Breast epithelium (tissue), 4 donors: ENCODE data around the gene MBOAT1. TPM values are rescaled to one million over a fixed set of nuclear protein-coding genes. Genes with fewer than 3 reads are reported as not detected.

ENCODE experiments used
- DNase-seq, 2 donors: peaks; one replicate each; pipeline ENCODE4 v3.0.0-alpha.2; 2019; ENCODE audit warnings: low spot score in 2 of 2
- H3K27ac ChIP-seq, 2 donors: fragments of 200-600 bp; sonication (generic) in 1 of 2; one replicate each; pipeline ENCODE4 v1.5.1; 2016 to 2019; ENCODE audit warnings: mild to moderate bottlenecking in 1 of 2
- H3K27me3 ChIP-seq, 2 donors: fragments of 200-600 bp; sonication (generic) in 1 of 2; one replicate each; pipeline versions ENCODE4 v1.5.1 to v1.6.0; 2017 to 2019; ENCODE audit warnings: control low read depth in 1 of 2, mild to moderate bottlenecking in 1 of 2
- H3K36me3 ChIP-seq: fragments of 200-600 bp; one replicate; pipeline ENCODE4 v1.5.1; 2019
- H3K4me1 ChIP-seq, 2 donors: fragments of 200-600 bp; sonication (generic); one replicate each; pipeline ENCODE4 v1.5.1; 2016 to 2019; ENCODE audit warnings: control low read depth in 1 of 2
- H3K4me3 ChIP-seq, 3 donors: fragments of 200-600 bp; sonication (generic); 1 replicate in 2 of 3; 2 replicates in 1 of 3; pipeline ENCODE4 v1.5.1; 2016 to 2019; ENCODE audit warnings: mild to moderate bottlenecking in 3 of 3, moderate library complexity in 2 of 3
- H3K9me3 ChIP-seq, 2 donors: fragments of 200-600 bp; sonication (generic) in 1 of 2; one replicate each; pipeline ENCODE4 v1.5.1; 2016 to 2019; ENCODE audit warnings: control low read depth in 1 of 2
- CTCF ChIP-seq, 3 donors: fragments of 450-650 bp; IDR thresholded peaks; one replicate each; pipeline ENCODE4 v1.5.1; 2016 to 2017; ENCODE audit warnings: antibody characterized with exemption in 3 of 3, mild to moderate bottlenecking in 3 of 3, moderate library complexity in 3 of 3
- POLR2A ChIP-seq: fragments of 450-650 bp; IDR thresholded peaks from one replicate; pipeline ENCODE4 v1.6.1; 2016; ENCODE audit warnings: antibody characterized with exemption, mild to moderate bottlenecking, moderate library complexity
- POLR2AphosphoS5 ChIP-seq, 3 donors: sonication (generic); formaldehyde crosslinking; IDR thresholded peaks; one replicate each; pipeline ENCODE4 v1.6.1; 2017; ENCODE audit warnings: antibody characterized with exemption in 3 of 3
- intact Hi-C: fragments of 100-400 bp; cut with DNase I; formaldehyde crosslinking; loops from one replicate; pipeline ENCODE4 v1.15.1; 2023; ENCODE audit warnings: low total_unique reads
- total RNA-seq, 3 donors: library from RNA; depleted of rRNA; stranded (reverse); fragments of >200 nt; gene quantifications; one replicate each; pipeline ENCODE4 v1.1.0, GENCODE V29; 2016

Gene MBOAT1
- total RNA-seq, 3 donors from 2014 or later, result 10.9 to 38.6 (median 26.2) TPM

DNA sequence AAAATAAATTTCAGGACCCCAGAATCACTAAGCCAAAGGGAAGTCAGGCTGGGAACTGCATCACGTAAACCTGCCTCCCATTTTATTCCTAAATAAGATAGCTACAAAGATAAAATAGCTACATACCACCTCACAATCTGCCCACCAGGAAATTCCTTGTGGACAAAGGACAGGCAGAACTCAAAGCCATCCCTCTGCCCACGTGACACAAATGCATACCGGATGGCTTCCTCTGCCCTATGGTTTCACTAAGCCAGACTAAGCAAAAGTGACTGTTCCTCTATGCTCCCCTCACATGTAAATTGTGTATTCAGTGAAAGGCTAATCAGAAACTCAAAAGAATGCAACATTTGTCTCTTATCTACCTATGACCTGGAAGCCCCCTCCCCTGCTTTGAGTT lies 15.0 kb downstream of the MBOAT1 start:
- TF ChIP-seq CTCF (IDR thresholded peaks at IDR 0.05) (no peak), POLR2AphosphoS5 (IDR thresholded peaks at IDR 0.05) (no peak), POLR2A (no peak)

DNA sequence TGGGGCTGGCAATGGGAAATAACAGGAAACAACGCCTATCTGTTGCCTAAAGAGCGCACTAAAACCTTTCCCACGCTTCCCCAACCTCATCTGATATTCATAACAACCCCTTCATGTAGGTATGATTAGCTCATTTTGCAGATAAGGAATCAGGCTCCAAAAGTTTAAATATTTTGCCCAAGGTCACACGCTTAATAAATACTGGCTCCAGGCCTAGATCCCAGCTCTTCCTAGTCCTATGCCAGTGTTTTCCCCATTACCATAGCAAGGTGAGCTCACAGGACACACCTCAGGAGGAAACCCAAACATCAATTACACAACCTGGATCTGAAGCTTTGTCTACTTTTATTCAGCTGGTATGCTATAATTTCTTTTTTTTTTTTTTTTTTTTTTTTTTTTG lies 19.6 kb downstream of the MBOAT1 start:
- H3K4me1 ChIP-seq, result no peaks in the 10 kb centered on the region
- DNase-seq, result no peak
- intact Hi-C loops, result no loop called here
- H3K36me3 ChIP-seq, result no peaks in the 10 kb centered on the region
- H3K4me3 ChIP-seq, result no peak overlapping the region
- peak overlapping the region in 1 of 2 donors; percentile 54 for H3K27ac ChIP-seq
- no peaks in the 10 kb centered on the region for H3K9me3 ChIP-seq
- H3K27me3 ChIP-seq, result no peaks in the 10 kb centered on the region
- TF ChIP-seq POLR2A (no peak), POLR2AphosphoS5 (IDR thresholded peaks at IDR 0.05) (no peak), CTCF (IDR thresholded peaks at IDR 0.05) (no peak)

More for the DNA sequence above, 15.0 kb downstream of the MBOAT1 start:
- Histone ChIP-seq H3K4me3 (no peak overlapping the region), H3K36me3 (no peaks in the 10 kb centered on the region), H3K9me3 (no peaks in the 10 kb centered on the region), H3K27me3 (no peaks in the 10 kb centered on the region), H3K27ac (no peak overlapping the region), H3K4me1 (no peaks in the 10 kb centered on the region)
- intact Hi-C loops, result no loop called here
- DNase-seq, result no peak

- Histone ChIP-seq H3K4me1 (no peaks in the 10 kb centered on the region), H3K27me3 (no peaks in the 10 kb centered on the region), H3K36me3 (no peaks in the 10 kb centered on the region), H3K4me3 (no peak overlapping the region), H3K9me3 (no peaks in the 10 kb centered on the region), H3K27ac (peak overlapping the region in 1 of 2 donors; percentile 54)
- DNase-seq, result no peak
- intact Hi-C loops, result no loop called here
- TF ChIP-seq CTCF (IDR thresholded peaks at IDR 0.05), result no peak
- no peak for TF ChIP-seq POLR2A
- no peak for TF ChIP-seq POLR2AphosphoS5 (IDR thresholded peaks at IDR 0.05)
These were observed 20.3 kb downstream of the MBOAT1 start for GRCh38 chr6:20191992-20192391.

GRCh38 chr6:20188630-20189075 lies 23.6 kb downstream of the MBOAT1 start:
- no peaks in the 10 kb centered on the region for H3K9me3 ChIP-seq
- TF ChIP-seq POLR2AphosphoS5 (IDR thresholded peaks at IDR 0.05) (no peak), CTCF (IDR thresholded peaks at IDR 0.05) (no peak), POLR2A (no peak)
- H3K4me1 ChIP-seq, result no peaks in the 10 kb centered on the region
- H3K27ac ChIP-seq, result no peak overlapping the region
- no peak for DNase-seq
- no peak overlapping the region for H3K4me3 ChIP-seq
- no peaks in the 10 kb centered on the region for H3K27me3 ChIP-seq
- no peaks in the 10 kb centered on the region for H3K36me3 ChIP-seq
- intact Hi-C loops, result no loop called here

DNA sequence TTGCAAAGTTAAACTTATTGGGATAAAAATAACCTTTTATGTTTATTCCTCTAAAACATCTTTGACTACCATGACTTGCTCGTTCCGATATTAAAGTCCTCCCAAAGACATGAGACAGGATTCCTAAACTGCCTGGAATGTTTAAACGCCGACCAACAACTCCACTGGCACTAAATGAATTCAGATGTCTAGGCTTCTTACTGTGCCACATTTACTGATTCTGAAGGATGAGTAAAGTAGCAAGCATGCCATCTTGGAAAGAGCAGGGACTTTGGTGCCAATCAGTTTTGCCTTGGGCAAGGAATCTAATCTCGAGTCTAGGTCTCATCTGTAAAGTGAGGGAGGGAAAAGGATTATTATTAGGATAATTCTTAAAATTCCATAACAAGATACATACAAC lies 25.3 kb downstream of the MBOAT1 start:
- no peak overlapping the region for H3K4me3 ChIP-seq
- no peaks in the 10 kb centered on the region for H3K36me3 ChIP-seq
- no peak for TF ChIP-seq POLR2A
- no peak for TF ChIP-seq CTCF (IDR thresholded peaks at IDR 0.05)
- TF ChIP-seq POLR2AphosphoS5 (IDR thresholded peaks at IDR 0.05), result no peak
- peaks cover 0 to 9% of the 10 kb centered on the region in 2 donors for H3K4me1 ChIP-seq
- H3K27ac ChIP-seq, result no peak overlapping the region
- H3K9me3 ChIP-seq, result no peaks in the 10 kb centered on the region
- no peaks in the 10 kb centered on the region for H3K27me3 ChIP-seq
- intact Hi-C loops, result no loop called here
- no peak for DNase-seq
